ENCODE measurements around the gene LHFPL3.

Gene LHFPL3

DNA sequence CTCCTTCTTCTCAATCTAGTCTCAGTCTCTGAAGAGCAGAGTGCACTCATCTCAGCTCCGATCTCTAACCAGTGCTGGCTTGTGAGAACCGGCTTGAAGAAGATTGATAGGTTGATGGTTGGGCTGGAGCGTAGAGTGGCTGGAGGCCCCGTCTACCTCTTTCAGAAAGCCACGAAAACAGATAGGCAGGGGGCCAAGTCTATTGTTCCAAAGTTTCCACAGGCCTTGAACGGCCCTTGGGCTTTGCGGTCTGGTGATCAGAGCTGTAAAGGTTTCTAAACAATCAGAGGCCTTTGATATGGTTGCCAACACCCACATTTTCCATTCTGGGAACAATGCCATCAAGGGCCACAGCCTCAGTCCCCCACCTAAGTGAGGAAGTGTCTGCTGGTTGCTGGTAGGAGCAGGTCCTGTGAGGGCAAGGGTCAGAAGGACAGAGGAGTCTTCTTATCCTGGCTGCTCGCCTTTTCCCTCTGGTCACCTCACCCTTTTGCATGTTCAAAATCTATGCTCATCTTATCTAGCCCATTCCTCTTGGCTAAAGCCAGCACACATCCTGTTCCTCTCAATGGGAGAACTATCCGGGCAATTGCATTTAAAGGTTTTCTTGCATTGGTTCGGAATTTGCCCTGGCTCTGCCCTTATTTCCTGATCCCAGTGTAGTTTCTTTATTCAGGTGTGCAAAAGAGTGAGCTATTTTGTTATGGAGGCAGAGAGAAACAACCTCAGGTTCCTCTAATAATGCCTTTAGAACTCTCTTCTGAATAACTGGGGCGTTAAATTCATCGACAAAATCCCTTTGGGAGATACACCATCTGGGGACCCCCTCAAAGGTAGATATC lies 615.3 kb downstream of the LHFPL3 start:
- DNase-seq, result peak; percentile 27 to 38

DNA sequence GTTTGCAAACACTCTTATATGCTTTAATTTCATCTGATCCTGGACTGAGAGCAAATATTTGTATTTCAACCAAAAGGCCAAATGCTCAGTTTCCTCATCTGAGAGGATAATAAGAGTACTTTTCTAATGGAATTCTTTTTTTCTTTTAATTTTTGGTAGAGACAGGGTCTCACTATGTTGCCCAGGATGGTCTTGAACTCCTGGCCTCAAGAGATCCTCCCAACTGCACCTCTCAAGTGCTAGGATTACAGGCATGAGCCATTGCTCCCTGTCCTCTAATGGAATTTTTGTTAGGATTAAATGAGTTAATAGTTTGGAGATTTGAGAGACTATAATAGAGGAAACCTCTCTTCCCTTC lies 617.2 kb downstream of the LHFPL3 start:
- DNase-seq, result no peak

DNA sequence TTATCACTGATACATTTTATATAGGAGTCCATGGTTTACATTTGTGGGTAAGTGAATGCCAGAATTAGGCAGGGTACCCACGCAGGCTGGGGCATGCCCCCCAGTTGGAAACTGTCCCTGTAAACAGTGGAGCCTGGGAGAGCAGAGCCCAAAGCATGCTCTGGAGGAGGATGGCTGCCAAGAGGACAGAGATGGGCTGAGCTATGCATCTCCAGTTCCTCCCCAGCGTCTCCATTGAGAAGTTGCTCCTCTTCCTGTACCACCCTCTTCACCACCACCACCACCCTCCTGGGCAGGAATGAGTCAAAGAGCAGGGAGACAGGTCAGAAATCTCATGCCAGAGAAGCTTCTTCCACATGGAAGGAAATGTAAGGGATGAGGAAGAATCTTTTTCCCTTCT lies 617.9 kb downstream of the LHFPL3 start:
- no peak for DNase-seq

DNA sequence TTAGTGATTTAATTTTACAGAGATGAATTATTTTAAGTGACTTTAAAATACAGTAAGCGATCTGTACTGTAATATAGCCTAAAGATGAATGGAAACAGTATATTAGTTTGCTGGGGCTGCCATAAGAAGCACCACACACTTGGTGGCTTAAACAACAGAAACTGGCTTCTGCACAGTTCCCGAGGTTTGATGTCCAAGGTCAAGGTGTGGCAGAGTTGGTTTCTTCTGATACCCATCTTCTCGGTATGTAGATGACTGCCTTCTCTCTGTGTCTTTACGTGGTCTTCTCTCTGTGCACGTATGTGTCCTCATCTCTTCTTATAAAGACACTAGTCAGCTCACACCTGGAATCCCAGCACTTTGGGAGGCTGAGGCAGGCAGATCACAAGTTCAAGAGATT lies 621.6 kb downstream of the LHFPL3 start:
- DNase-seq, result no peak

DNA sequence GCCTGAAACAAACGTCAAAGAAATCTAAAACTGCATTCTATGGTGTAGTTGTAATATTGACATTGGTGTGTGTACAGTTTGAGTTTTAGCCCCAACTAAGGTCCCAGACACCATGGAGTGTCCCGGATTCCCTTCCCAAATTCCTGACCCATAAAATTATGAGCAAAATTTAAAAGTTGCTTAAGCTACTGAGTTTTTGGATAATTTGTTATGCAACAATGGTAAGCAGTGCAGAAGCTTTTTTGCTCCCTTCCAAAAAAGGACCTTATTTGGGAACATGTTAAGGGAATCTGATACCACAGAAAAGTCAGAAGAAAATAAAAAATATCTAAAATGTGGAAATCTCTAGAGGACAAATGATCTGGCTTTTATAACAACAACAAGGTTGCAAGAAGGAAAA lies 622.4 kb downstream of the LHFPL3 start:
- DNase-seq, result no peak

DNA sequence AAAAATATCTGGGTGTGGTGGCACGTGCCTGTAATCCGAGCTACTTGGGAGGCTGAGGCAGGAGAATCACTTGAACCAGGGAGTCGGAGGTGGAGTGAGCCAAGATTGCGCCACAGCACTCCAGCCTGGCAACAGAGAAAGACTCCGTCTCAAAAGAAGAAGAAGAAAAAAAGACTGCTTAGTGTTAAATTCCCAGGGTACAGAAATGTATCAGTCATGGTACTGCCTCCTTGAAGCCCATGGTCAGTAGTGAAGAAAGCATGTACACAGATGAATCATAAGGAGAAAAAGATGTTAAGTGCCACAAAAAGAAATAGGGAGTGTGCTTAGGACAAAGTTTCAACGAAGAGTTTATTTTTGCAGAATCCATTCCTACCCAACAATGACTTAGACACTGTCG lies 623.1 kb downstream of the LHFPL3 start:
- DNase-seq, result no peak

DNA sequence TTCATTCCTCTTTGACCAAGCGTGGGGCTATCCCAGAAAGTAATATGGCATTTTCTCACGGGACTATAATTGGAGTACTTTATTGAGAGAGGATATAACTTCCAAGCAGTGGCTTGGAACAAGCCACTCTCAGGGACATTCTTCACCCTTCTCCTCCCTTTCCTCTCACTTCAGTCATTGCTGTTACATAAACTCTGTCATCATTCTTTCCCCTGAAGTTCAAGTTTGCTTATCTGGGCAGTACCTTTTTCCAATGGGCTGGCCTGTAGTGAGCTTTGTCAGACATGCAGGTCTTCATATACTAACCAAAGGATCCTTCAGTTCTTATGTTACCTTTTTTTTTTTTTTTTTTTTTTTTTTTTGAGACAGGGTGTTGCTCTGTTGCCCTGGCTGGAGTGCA lies 626.9 kb downstream of the LHFPL3 start:
- DNase-seq, result no peak

Data from activated CD4-positive, alpha-beta T cell treated with anti-CD3 and anti-CD28 coated beads, Interleukin-2, amount 50 U/mL, for 4 hours (primary cell).